LNCaP clone FGC (cell line): ENCODE results near the gene SLC26A6.

ENCODE experiments used
- DNase-seq: peaks from one replicate; pipeline ENCODE4 v3.0.0-alpha.2; 2011; ENCODE audit warnings: low read depth
- H3K4me3 ChIP-seq: 2 replicates; pipeline ENCODE4 v1.5.1; 2011; ENCODE audit warnings: mild to moderate bottlenecking, low read depth, low read length, control low read depth
- CTCF ChIP-seq: IDR thresholded peaks from 2 replicates; pipeline ENCODE4 v1.5.1; 2012; ENCODE audit warnings: mild to moderate bottlenecking; ENCODE audit not compliant: control insufficient read depth, insufficient read depth; ENCODE audit errors: extremely low read depth

SLC26A6 gene

GRCh38 chr3:48614044-48614443 is 21.2 kb downstream of the SLC26A6 start:
- H3K4me3 ChIP-seq = no peak overlapping the region
- DNase-seq = no peak
- TF ChIP-seq CTCF = no peak

- H3K4me3 ChIP-seq = no peak overlapping the region
- no peak for DNase-seq
- TF ChIP-seq CTCF = no peak
Observed at GRCh38 chr3:48612309-48612708, 23.0 kb downstream of the SLC26A6 start.

GRCh38 chr3:48609088-48610005 is 25.9 kb downstream of the SLC26A6 start, which contains the start of gene UQCRC1:
TSS of gene UQCRC1 (minus strand) at chr3:48609646. CDS start at chr3:48609620, 26 bp downstream.
- DNase-seq = peak; percentile 76
- TF ChIP-seq CTCF = peak; percentile 85
- H3K4me3 ChIP-seq = peak within 1 kb of the TSS; percentile 86

- no peak overlapping the region for H3K4me3 ChIP-seq
- TF ChIP-seq CTCF = no peak
- no peak for DNase-seq
Observed at GRCh38 chr3:48607519-48607918, 27.7 kb downstream of the SLC26A6 start.

GRCh38 chr3:48601622-48601994 is 33.7 kb downstream of the SLC26A6 start:
- TF ChIP-seq CTCF = no peak
- no peak for DNase-seq
- no peak overlapping the region for H3K4me3 ChIP-seq

GRCh38 chr3:48600711-48601621 is 34.3 kb downstream of the SLC26A6 start:
- H3K4me3 ChIP-seq = no peak overlapping the region
- no peak for DNase-seq
- TF ChIP-seq CTCF = no peak
